Epithelial cell of proximal tubule (primary cell): Measurements from ENCODE around the gene SNX33. TPM values are rescaled to one million over a fixed set of nuclear protein-coding genes. Genes with fewer than 3 reads are reported as not detected.
"Not testable (repeated sequence)": the region's sequence is repeated elsewhere in the genome, so short reads cannot be mapped to it uniquely, and the experiment has no call there.

Experiments used
- DNase-seq: peaks from one replicate; pipeline ENCODE4 v3.0.0-alpha.2; 2011; ENCODE audit warnings: low read depth
- H3K4me3 ChIP-seq: 2 replicates; pipeline ENCODE4 v1.5.1; 2011; ENCODE audit warnings: low read depth, mild to moderate bottlenecking, low read length
- CTCF ChIP-seq: conservative IDR thresholded peaks from 2 replicates; pipeline ENCODE4 v1.5.1; 2012; ENCODE audit warnings: low read depth, mild to moderate bottlenecking, low read length
- total RNA-seq: library from RNA; depleted of rRNA; stranded (reverse); fragments of >200 nt; gene quantifications from 2 replicates; pipeline ENCODE4 v1.2.3, GENCODE V29; 2015

SNX33 gene
- total RNA-seq, 1 donor from 2014 or later, result 6.7 TPM

- TF ChIP-seq CTCF, result no peak
- no peak overlapping the region for H3K4me3 ChIP-seq
- DNase-seq, result no peak
These were observed 25.9 kb downstream of the SNX33 start for GRCh38 chr15:75673426-75674235.

- H3K4me3 ChIP-seq, result no peak overlapping the region
- no peak for DNase-seq
- TF ChIP-seq CTCF, result no peak
These were observed 26.7 kb downstream of the SNX33 start for GRCh38 chr15:75674366-75674765.

- no peak overlapping the region for H3K4me3 ChIP-seq
- TF ChIP-seq CTCF, result no peak
- no peak for DNase-seq
These were observed 28.1 kb downstream of the SNX33 start for GRCh38 chr15:75675579-75676404.

DNA sequence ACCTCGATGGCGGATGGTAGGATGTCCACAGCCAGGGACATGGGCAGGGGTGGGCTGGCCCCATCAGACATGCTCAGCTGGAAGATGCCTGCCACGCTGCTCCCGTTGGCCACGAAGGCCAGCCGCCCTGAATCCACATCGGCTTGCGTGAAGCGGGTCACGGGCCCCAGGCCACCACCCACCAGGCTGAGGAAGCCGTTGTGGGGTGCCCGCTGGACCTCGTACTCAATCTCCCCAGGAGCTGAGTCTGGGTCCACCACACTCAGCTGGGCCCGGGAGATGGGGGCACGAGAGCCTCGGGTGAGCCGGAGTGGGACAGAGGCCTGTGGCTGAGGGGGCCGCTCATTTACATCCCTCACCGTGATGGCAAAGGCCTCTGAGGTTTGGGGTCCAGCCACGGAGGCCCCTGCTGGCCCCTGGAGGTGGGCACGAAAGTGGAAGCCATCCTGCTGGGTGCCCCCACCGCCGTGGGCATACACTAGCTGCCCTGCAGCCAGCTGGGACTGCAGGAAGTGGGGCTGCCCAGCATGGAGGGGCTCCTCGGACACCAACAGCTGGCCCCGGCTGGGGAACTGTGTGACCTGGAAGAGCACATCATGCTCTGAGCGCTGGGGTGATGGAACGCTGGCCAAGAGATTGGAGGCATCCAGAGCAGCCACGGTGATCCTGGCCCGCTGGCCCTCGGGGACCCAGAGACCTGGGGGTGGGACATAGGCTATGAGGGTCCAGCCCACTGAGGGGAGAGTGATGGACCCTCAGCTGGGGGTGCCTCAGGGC, 29.2 kb downstream of the SNX33 start:
- no peak overlapping the region for H3K4me3 ChIP-seq
- TF ChIP-seq CTCF, result no peak
- no peak for DNase-seq

GRCh38 chr15:75677465-75678323, 30.0 kb downstream of the SNX33 start:
- H3K4me3 ChIP-seq, result no peak overlapping the region
- TF ChIP-seq CTCF, result no peak
- no peak for DNase-seq

DNA sequence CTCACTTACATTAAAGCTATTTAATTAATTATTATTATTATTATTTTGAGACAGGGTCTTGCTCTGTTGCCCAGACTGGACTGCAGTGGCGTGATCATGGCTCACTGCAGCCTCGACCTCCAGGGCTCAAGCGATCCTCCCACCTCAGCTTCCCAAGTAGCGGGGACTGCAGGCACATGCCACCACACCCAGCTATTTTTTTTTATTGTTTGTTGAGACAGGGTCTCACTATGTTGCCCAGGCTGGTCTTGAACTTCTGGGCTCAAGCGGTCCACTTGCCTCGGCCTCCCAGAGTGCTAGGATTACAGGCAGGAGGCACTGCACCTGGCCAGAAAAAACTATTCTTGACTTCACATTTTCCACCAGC, 30.6 kb downstream of the SNX33 start:
- not testable (repeated sequence) for H3K4me3 ChIP-seq, DNase-seq
